Inflammatory macrophage treated with lipopolysaccharide for 4 hours (primary cell): Measurements from ENCODE around the gene MPPE1.
"Not testable (repeated sequence)": the region's sequence is repeated elsewhere in the genome, so short reads cannot be mapped to it uniquely, and the experiment has no call there.

Experiments
- DNase-seq: peaks from one replicate; pipeline ENCODE4 v3.0.0-alpha.2; 2020

The MPPE1 gene

GRCh38 chr18:11923450-11923849 is 15.3 kb upstream of the MPPE1 start:
- no peak for DNase-seq

- DNase-seq: not testable (repeated sequence)
Observed at GRCh38 chr18:11919522-11919921, 11.4 kb upstream of the MPPE1 start.

- peak; percentile 70 for DNase-seq
Observed at GRCh38 chr18:11916880-11917279, 8.8 kb upstream of the MPPE1 start.

DNA sequence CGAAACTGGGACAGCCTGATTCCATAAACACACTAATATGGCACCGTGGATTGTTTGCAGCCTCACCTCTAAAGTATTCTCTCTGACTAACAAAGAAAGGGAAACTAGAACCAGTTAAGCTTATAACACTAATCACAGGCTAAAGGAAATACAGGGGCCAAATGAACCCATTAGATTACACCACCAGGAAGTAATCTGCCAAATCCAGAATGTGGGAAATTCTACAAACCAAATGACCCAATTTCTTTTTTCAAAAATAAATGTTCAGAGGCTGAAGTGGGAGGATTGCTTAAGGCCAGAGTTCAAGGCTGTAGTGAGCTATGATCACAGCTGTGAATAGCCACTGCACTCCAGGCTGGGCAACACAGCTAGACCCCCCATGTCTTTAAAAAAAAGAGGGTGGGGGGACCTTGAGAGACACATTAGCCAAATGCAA is 1.5 kb upstream of the MPPE1 start:
- DNase-seq: peak; percentile 92

DNA sequence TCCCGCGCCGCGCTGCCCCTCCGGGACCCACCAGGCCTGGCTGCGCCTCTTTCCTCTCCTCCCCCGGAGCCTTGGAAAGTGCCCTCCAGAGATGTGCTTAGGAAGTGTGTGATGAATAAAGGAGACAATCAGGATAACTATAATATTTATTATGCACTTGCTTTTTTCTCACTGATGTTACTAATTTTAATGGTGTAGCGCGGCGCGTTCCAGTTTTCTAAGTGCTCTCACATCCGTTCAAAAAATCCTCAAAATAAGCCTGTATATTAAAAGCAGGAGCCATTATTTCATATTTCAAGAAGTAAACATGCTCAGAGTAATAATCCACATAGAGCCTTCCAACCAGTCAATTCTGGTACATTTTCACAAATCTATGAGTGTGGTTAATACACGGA is 941 bp upstream of the MPPE1 start:
- no peak for DNase-seq

DNA sequence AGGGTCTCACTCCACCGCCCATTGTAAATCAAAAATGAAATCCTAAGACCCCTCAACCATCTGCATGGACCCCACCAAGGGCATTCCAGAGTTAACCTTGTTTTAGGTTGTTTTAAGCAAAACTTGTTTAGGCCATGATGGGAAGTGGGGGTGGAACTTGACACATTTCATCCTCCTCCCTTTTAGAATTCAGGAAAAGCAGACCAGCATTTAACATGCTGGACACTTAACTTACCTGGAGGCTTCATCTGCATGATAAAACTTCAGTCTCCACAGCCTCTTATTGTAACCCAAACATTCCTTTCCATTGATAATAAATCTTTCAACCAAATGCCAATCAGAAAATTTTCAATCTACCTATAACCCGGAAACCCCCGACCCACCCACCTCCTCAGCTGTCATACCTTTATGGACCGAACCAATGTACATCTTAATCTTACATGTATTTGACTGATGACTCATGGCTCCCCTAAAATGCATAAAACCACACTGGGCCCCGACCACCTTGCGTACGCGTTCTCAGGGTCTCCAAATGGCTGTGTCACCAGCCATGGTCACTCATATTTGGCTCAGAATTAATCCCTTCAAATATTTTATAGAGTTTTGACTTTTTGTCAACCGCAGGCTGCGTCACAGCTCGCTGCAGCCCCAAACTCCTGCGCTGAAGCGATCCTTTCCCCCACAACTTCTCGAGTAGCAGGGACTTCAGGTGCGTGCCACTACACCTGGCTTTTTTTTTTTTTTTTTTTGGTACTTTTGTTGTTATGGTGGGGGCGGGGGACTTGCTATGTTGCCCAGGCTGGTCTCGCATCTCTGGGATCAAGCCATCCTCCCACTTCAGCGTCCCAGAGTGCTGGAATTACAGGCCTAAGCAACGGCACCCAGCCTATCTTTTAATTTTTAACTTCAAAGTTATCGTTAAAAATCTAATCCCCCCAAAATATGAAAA is 917 bp downstream of the MPPE1 start:
- no peak for DNase-seq

DNA sequence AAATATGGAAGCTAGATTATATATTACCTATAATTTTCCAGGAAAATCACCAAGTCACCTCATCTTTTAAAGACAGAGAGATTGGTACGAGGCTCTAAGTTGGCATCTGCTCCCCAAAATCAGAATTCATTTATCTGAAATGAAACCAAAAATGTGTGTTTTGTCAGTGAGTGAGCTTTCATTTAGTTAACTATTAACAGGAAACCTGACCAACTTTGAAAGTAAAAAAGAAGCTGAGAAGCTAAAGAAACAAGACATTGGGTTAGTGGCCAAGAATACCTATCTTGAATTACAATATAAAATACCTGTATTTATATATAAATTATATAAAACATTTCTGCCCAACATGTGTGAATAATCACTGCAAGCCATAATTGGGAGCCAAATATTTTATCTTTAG is 1.9 kb downstream of the MPPE1 start:
- DNase-seq: no peak

DNA sequence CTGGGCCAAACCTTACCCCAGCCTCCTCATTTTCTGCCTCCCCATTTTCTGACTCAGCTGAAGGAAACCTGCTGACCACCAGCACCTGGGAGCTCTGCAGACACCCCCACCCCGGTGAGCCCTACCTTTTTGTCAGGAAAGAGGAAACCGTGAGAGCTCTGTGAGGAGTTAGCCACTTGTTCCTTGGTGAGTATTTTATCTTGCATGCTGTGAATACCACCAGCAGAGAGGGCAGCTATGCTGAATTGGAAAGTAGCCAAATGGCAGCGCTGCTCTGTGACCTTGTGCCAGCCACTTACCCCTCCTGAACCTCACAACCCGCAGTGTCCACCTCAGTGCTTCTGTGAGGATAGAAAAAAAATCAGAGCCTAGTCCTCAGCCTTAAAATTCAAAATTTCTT is 2.5 kb downstream of the MPPE1 start:
- DNase-seq: no peak

DNA sequence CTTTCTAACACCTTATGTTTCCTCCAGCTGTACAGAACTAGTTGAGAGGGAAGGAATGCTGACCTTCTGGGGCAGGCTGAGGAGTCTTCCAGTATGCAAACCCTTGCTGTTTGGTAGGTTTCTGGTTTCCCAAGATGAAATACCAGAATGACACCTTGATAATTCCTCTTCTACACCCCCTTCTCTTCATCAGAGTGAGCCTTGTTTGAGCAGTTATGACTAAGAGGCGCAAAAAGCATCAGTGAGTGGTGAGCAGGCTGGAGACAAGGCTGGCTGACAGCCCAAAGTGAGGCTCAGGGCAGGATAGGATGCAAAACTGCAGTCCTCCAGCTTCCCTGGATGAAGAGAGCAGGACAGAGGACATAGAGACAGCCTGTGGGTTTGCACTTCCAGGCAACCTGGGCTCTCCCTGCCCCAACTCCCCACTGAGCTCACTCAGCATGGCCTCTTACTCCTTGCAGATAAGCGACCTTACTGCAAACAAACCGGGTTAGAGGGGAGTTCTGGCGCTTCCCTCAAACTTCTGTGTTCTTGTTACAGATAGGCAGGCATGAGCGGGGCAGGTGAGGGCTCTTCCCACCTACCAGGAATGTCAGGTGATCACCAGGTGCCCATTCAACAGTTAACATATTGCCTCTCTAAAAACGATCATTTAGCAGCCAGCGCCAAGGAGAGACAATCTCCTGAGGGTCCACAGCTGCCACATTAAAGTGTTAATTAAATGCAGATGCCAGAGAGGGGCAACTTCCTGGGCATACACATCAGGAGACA is 5.4 kb downstream of the MPPE1 start:
- DNase-seq: no peak

GRCh38 chr18:11901826-11902438 is 6.2 kb downstream of the MPPE1 start:
- DNase-seq: no peak

- DNase-seq: no peak
Observed at GRCh38 chr18:11899063-11899462, 9.1 kb downstream of the MPPE1 start.

- DNase-seq: no peak
Observed at GRCh38 chr18:11897781-11898180, 10.3 kb downstream of the MPPE1 start.

- not testable (repeated sequence) for DNase-seq
Observed at GRCh38 chr18:11892438-11892837, 15.7 kb downstream of the MPPE1 start.

DNA sequence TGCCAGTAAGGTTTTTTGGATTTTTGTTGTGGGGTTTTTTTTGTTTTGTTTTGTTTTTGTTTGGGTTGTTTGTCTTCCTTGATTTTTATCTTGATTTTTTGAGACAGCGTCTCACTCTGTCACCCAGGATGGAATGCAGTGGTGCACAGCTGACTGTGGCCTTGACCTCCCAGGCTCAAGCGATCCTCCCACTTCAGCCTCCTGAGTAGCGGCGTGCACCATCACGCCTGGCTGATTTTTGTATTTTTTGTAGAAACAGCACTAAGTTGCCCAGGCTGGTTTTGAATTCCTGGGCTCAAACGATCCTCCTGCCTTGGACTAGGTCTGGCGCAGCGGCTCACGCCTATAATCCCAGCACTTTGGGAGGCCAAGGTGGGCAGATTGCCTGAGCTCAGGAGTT is 16.4 kb downstream of the MPPE1 start:
- DNase-seq: no peak

DNA sequence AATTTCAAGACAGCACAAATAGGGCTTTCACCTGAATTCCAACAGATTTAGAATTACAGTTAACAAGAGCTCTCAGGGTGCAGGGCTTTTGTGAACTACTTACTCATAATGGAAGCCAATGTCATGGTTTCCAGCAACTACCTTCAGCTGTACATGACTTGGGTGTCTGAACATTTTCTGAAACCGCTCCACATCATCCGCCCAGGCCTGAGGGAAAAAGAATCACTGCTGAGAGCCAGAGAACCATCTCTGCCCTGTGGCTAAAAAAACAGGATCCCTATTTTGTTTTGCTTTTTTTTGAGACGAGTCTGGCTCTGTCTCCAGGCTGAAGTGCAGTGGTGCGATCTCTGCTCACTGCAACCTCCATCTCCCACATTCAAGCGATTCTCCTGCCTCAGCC is 18.8 kb downstream of the MPPE1 start:
- DNase-seq: no peak

DNA sequence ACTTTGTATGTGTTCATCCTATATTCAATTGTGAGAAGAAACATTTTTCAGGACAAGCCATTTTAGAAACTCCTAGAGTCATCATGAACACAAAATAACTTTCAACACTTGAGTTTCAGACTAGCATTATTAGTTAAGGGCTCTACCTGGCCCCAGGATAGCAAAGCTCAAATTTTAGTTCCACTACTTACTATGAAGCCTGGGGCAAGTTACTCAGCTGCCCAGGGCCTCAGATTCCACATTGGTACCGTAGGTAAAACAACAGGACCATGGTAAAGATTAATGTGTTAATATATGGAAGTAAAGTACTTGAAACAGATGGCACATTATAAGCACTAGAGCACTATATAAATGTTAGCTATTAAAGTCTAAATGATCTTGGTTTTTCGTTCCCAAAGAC is 19.4 kb downstream of the MPPE1 start:
- no peak for DNase-seq

DNA sequence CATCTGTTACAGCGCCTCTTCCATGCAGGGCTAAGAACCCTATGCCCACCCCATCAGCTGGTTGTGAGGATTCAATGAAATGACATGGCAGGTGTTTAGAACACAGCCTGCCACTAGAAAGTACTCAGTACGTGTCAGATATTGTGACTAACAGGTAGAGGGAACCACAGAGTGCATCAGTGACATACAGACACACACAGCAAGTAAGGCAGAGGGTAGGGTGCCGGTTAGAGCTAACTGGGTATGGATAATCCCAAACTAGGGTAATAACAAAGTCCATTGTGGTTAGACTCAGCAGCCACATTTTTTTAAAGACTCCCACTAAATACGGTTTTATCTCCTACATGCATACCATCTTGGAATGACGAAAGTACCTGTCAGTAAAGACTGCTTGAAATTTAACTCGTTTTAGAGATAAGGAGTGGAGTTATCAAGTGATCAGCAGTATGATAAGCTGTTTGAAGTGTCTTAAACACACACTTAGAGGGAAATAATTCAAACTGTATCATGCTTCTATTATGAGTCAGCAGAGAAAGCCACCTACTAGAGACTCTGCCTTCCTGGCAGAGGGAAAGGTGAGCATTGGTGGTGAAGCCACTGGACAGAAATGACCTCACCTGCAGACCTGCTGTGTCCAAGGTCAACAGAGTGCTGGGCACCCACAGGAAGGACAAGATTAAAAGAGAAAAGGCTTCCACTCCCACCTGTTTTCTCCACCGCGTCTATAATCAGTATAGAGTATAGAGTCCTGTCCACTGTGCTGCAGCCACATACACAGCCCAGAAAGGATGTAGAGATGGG is 20.6 kb downstream of the MPPE1 start:
- DNase-seq: no peak

DNA sequence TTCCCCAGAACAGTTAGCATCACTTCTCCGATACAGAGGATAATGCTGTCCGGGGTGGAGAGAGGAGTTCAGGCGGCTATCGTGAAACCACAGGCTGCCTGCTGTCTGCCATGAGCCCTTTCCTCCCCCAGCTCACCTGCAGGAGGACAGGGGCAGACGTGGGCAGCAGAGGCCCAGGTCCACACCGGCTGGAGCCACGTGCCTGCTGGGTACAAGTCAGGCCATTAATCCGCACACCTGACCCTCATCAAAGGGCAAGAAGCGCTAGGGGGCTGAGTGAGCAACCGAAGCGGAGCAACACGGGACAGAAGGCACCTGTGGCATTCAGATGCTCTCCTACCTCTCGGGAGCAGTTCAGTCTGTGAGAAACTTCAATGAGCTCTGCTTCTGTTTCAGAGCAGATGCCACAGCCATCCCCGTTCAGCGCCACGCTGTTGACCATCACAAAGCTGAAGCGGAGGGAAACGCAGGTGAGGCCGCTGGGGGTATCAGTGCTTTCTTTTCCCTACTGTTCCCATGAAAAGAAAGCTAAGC is 21.5 kb downstream of the MPPE1 start:
- DNase-seq: no peak

- peak; percentile 82 for DNase-seq
Observed at GRCh38 chr18:11885278-11885947, 22.7 kb downstream of the MPPE1 start.

GRCh38 chr18:11884396-11885030 is 23.6 kb downstream of the MPPE1 start:
- no peak for DNase-seq

- peak; percentile 91 for DNase-seq
Observed at GRCh38 chr18:11883153-11883552, 25.0 kb downstream of the MPPE1 start.
